GM18520 (cell line): Measurements from ENCODE around the gene ZNF782.
A peak's percentile ranks its signal among the peaks of the same experiment; 100 is the strongest.
"Not testable (repeated sequence)": the region's sequence is repeated elsewhere in the genome, so short reads cannot be mapped to it uniquely, and the experiment has no call there.

ENCODE experiments used
- ATAC-seq: cut with Tn5 transposase; IDR thresholded peaks from one replicate; pipeline ENCODE4 v1.9.1; 2021; ENCODE audit not compliant: unreplicated experiment

The ZNF782 gene

GRCh38 chr9:96853781-96854650 is at the start of gene ZNF782:
ZNF782 (minus strand) TSS chr9:96854514; CDS start chr9:96851961, 2,553 bp downstream.
- peak; percentile 64 for ATAC-seq

GRCh38 chr9:96900010-96900409 is 45.7 kb upstream of the ZNF782 start:
- ATAC-seq: not testable (repeated sequence)

- no peak for ATAC-seq
Observed at GRCh38 chr9:96892131-96892530, 37.8 kb upstream of the ZNF782 start.

- ATAC-seq: no peak
Observed at GRCh38 chr9:96888591-96888990, 34.3 kb upstream of the ZNF782 start.

- ATAC-seq: no peak
Observed at GRCh38 chr9:96885424-96885823, 31.1 kb upstream of the ZNF782 start.

GRCh38 chr9:96884443-96884842 is 30.1 kb upstream of the ZNF782 start:
- no peak for ATAC-seq

- no peak for ATAC-seq
Observed at GRCh38 chr9:96883922-96884321, 29.6 kb upstream of the ZNF782 start.

GRCh38 chr9:96877269-96877668 is 23.0 kb upstream of the ZNF782 start:
- no peak for ATAC-seq

GRCh38 chr9:96875461-96876142 is 21.3 kb upstream of the ZNF782 start:
- ATAC-seq: no peak

GRCh38 chr9:96874947-96875460 is 20.7 kb upstream of the ZNF782 start:
- peak; percentile 43 for ATAC-seq

GRCh38 chr9:96874201-96874785 is 20.0 kb upstream of the ZNF782 start:
- ATAC-seq: no peak

GRCh38 chr9:96871176-96871575 is 16.9 kb upstream of the ZNF782 start:
- ATAC-seq: no peak

GRCh38 chr9:96868709-96869108 is 14.4 kb upstream of the ZNF782 start:
- ATAC-seq: no peak

- ATAC-seq: no peak
Observed at GRCh38 chr9:96867079-96867804, 12.9 kb upstream of the ZNF782 start.

- not testable (repeated sequence) for ATAC-seq
Observed at GRCh38 chr9:96865240-96865639, 10.9 kb upstream of the ZNF782 start.

GRCh38 chr9:96859461-96860198 is 5.3 kb upstream of the ZNF782 start:
- no peak for ATAC-seq

- ATAC-seq: no peak
Observed at GRCh38 chr9:96858670-96859069, 4.4 kb upstream of the ZNF782 start.

- no peak for ATAC-seq
Observed at GRCh38 chr9:96858018-96858573, 3.8 kb upstream of the ZNF782 start.

GRCh38 chr9:96856363-96857286 is 2.3 kb upstream of the ZNF782 start:
- peak; percentile 75 for ATAC-seq
